ENCODE results near the gene STAT5B.

The STAT5B gene

GRCh38 chr17:42288803-42289610 is 12.8 kb upstream of the STAT5B start:
- Histone ChIP-seq H3K4me2 (ENCODE audit: low read length) (peak overlapping the region; percentile 79), H3K36me3 (ENCODE audit: insufficient read depth, low read length) (no peaks in the 10 kb centered on the region), H3K4me3 (ENCODE audit: low read length) (peak overlapping the region; percentile 74), H3K4me1 (ENCODE audit: control insufficient read depth, insufficient read depth, low read length) (peaks cover 15% of the 10 kb centered on the region), H3K9me3 (replicated peaks; ENCODE audit: low read length) (no peaks in the 10 kb centered on the region), H3K9ac (ENCODE audit: low read depth, low read length) (peak overlapping the region; percentile 75), H3K27me3 (ENCODE audit: control insufficient read depth, insufficient read depth, low read length) (no peaks in the 10 kb centered on the region)

- Histone ChIP-seq H3K4me2 (ENCODE audit: low read length) (peak within 1 kb of the TSS; percentile 79), H3K9ac (ENCODE audit: low read depth, low read length) (peak within 1 kb of the TSS; percentile 75), H3K36me3 (ENCODE audit: insufficient read depth, low read length) (no peaks in the 10 kb centered on the region), H3K9me3 (replicated peaks; ENCODE audit: low read length) (no peaks in the 10 kb centered on the region), H3K4me1 (ENCODE audit: control insufficient read depth, insufficient read depth, low read length) (peaks cover 15% of the 10 kb centered on the region), H3K27me3 (ENCODE audit: control insufficient read depth, insufficient read depth, low read length) (no peaks in the 10 kb centered on the region), H3K4me3 (ENCODE audit: low read length) (peak within 1 kb of the TSS; percentile 74)
Observed at GRCh38 chr17:42287977-42288802, 12.0 kb upstream of the STAT5B start, which contains the start of gene STAT5A. Gene STAT5A (plus strand): TSS chr17:42288498. CDS start chr17:42289412, 914 bp downstream.

GRCh38 chr17:42287305-42287976 is 11.2 kb upstream of the STAT5B start:
- Histone ChIP-seq H3K27me3 (ENCODE audit: control insufficient read depth, insufficient read depth, low read length) (no peaks in the 10 kb centered on the region), H3K4me3 (ENCODE audit: low read length) (peak overlapping the region; percentile 74), H3K9ac (ENCODE audit: low read depth, low read length) (peak overlapping the region; percentile 75), H3K36me3 (ENCODE audit: insufficient read depth, low read length) (no peaks in the 10 kb centered on the region), H3K4me1 (ENCODE audit: control insufficient read depth, insufficient read depth, low read length) (peaks cover 15% of the 10 kb centered on the region), H3K9me3 (replicated peaks; ENCODE audit: low read length) (no peaks in the 10 kb centered on the region), H3K4me2 (ENCODE audit: low read length) (peak overlapping the region; percentile 79)

GRCh38 chr17:42286411-42287221 is 10.4 kb upstream of the STAT5B start:
- Histone ChIP-seq H3K9ac (ENCODE audit: low read depth, low read length) (no peak overlapping the region), H3K4me3 (ENCODE audit: low read length) (no peak overlapping the region), H3K4me2 (ENCODE audit: low read length) (peak overlapping the region; percentile 79), H3K9me3 (replicated peaks; ENCODE audit: low read length) (no peaks in the 10 kb centered on the region), H3K36me3 (ENCODE audit: insufficient read depth, low read length) (no peaks in the 10 kb centered on the region), H3K4me1 (ENCODE audit: control insufficient read depth, insufficient read depth, low read length) (peaks cover 15% of the 10 kb centered on the region), H3K27me3 (ENCODE audit: control insufficient read depth, insufficient read depth, low read length) (no peaks in the 10 kb centered on the region)

GRCh38 chr17:42285346-42286050 is 9.3 kb upstream of the STAT5B start:
- no peaks in the 10 kb centered on the region for H3K27me3 ChIP-seq (ENCODE audit: control insufficient read depth, insufficient read depth, low read length)
- no peak overlapping the region for H3K4me3 ChIP-seq (ENCODE audit: low read length)
- peaks cover 15% of the 10 kb centered on the region for H3K4me1 ChIP-seq (ENCODE audit: control insufficient read depth, insufficient read depth, low read length)
- no peak overlapping the region for H3K9ac ChIP-seq (ENCODE audit: low read depth, low read length)
- no peaks in the 10 kb centered on the region for H3K9me3 ChIP-seq (replicated peaks; ENCODE audit: low read length)
- H3K36me3 ChIP-seq (ENCODE audit: insufficient read depth, low read length), result no peaks in the 10 kb centered on the region
- H3K4me2 ChIP-seq (ENCODE audit: low read length), result no peak overlapping the region

- Histone ChIP-seq H3K9me3 (replicated peaks; ENCODE audit: low read length) (no peaks in the 10 kb centered on the region), H3K36me3 (ENCODE audit: insufficient read depth, low read length) (no peaks in the 10 kb centered on the region), H3K4me1 (ENCODE audit: control insufficient read depth, insufficient read depth, low read length) (peaks cover 15% of the 10 kb centered on the region), H3K4me2 (ENCODE audit: low read length) (no peak overlapping the region), H3K4me3 (ENCODE audit: low read length) (no peak overlapping the region), H3K9ac (ENCODE audit: low read depth, low read length) (no peak overlapping the region), H3K27me3 (ENCODE audit: control insufficient read depth, insufficient read depth, low read length) (no peaks in the 10 kb centered on the region)
Observed at GRCh38 chr17:42284566-42284965, 8.4 kb upstream of the STAT5B start.

- no peaks in the 10 kb centered on the region for H3K36me3 ChIP-seq (ENCODE audit: insufficient read depth, low read length)
- H3K9ac ChIP-seq (ENCODE audit: low read depth, low read length), result no peak overlapping the region
- no peaks in the 10 kb centered on the region for H3K9me3 ChIP-seq (replicated peaks; ENCODE audit: low read length)
- H3K27me3 ChIP-seq (ENCODE audit: control insufficient read depth, insufficient read depth, low read length), result no peaks in the 10 kb centered on the region
- no peak overlapping the region for H3K4me3 ChIP-seq (ENCODE audit: low read length)
- H3K4me2 ChIP-seq (ENCODE audit: low read length), result no peak overlapping the region
- H3K4me1 ChIP-seq (ENCODE audit: control insufficient read depth, insufficient read depth, low read length), result peaks cover 15% of the 10 kb centered on the region
Observed at GRCh38 chr17:42284024-42284369, 7.8 kb upstream of the STAT5B start.

- Histone ChIP-seq H3K36me3 (ENCODE audit: insufficient read depth, low read length) (no peaks in the 10 kb centered on the region), H3K9me3 (replicated peaks; ENCODE audit: low read length) (no peaks in the 10 kb centered on the region), H3K4me2 (ENCODE audit: low read length) (no peak overlapping the region), H3K27me3 (ENCODE audit: control insufficient read depth, insufficient read depth, low read length) (no peaks in the 10 kb centered on the region), H3K4me3 (ENCODE audit: low read length) (no peak overlapping the region), H3K9ac (ENCODE audit: low read depth, low read length) (no peak overlapping the region), H3K4me1 (ENCODE audit: control insufficient read depth, insufficient read depth, low read length) (peaks cover 15% of the 10 kb centered on the region)
Observed at GRCh38 chr17:42283241-42284023, 7.2 kb upstream of the STAT5B start.

GRCh38 chr17:42282478-42283080 is 6.4 kb upstream of the STAT5B start:
- H3K9me3 ChIP-seq (replicated peaks; ENCODE audit: low read length), result no peaks in the 10 kb centered on the region
- H3K36me3 ChIP-seq (ENCODE audit: insufficient read depth, low read length), result no peaks in the 10 kb centered on the region
- peaks cover 10% of the 10 kb centered on the region for H3K4me1 ChIP-seq (ENCODE audit: control insufficient read depth, insufficient read depth, low read length)
- no peak overlapping the region for H3K9ac ChIP-seq (ENCODE audit: low read depth, low read length)
- H3K4me2 ChIP-seq (ENCODE audit: low read length), result no peak overlapping the region
- no peaks in the 10 kb centered on the region for H3K27me3 ChIP-seq (ENCODE audit: control insufficient read depth, insufficient read depth, low read length)
- H3K4me3 ChIP-seq (ENCODE audit: low read length), result no peak overlapping the region

Data from skeletal muscle satellite cell (primary cell).